Body of pancreas (tissue), 4 donors: ENCODE results near the gene PSMD1. TPM values are rescaled to one million over a fixed set of nuclear protein-coding genes. Genes with fewer than 3 reads are reported as not detected.
"Not testable (repeated sequence)": the region's sequence is repeated elsewhere in the genome, so short reads cannot be mapped to it uniquely, and the experiment has no call there.

ENCODE experiments used
- ATAC-seq: fragments of 150-250 bp; one replicate; pipeline ENCODE4 v1.9.1; 2016
- DNase-seq, 4 donors: peaks; one replicate each; pipeline ENCODE4 v3.0.0-alpha.2; 2019
- H3K27ac ChIP-seq, 4 donors: fragments of 200-600 bp; sonication (generic); 1 replicate in 3 of 4; 2 replicates in 1 of 4; pipeline versions ENCODE4 v1.5.1 to v1.6.1; 2016 to 2019; ENCODE audit warnings: mild to moderate bottlenecking in 1 of 4, mixed read lengths in 1 of 4, moderate library complexity in 1 of 4
- H3K27me3 ChIP-seq, 2 donors: fragments of 200-600 bp; sonication (generic); one replicate each; pipeline ENCODE4 v1.6.0; 2016; ENCODE audit warnings: mild to moderate bottlenecking in 1 of 2
- H3K36me3 ChIP-seq, 2 donors: fragments of 200-600 bp; sonication (generic); replicated peaks in 1 of 2; 2 replicates each; pipeline ENCODE4 v1.5.1; 2016; ENCODE audit warnings: low read depth in 2 of 2; ENCODE audit not compliant: insufficient read depth in 1 of 2
- H3K4me1 ChIP-seq: fragments of 200-600 bp; sonication (generic); one replicate; pipeline ENCODE4 v1.6.0; 2016
- H3K4me3 ChIP-seq, 2 donors: fragments of 200-600 bp; sonication (generic); 1 replicate in 1 of 2; 2 replicates in 1 of 2; pipeline ENCODE4 v1.5.1; 2016 to 2019
- H3K9me3 ChIP-seq, 3 donors: fragments of 200-600 bp; sonication (generic); 1 replicate in 2 of 3; 2 replicates in 1 of 3; pipeline ENCODE4 v1.5.1; 2016
- CTCF ChIP-seq, 7 experiments: fragments of 450-650 bp in 4 of 7; fragments of 200-600 bp in 3 of 7; sonication (generic) in 3 of 7; IDR thresholded peaks; one replicate each; pipeline ENCODE4 v1.5.1; 2016 to 2019; ENCODE audit warnings: antibody characterized with exemption in 7 of 7
- POLR2A ChIP-seq, 3 donors: fragments of 450-650 bp; IDR thresholded peaks; one replicate each; pipeline ENCODE4 v1.6.1; 2016; ENCODE audit warnings: antibody characterized with exemption in 3 of 3, mild to moderate bottlenecking in 2 of 3
- WGBS, 2 donors: methylation state at CpG; one replicate each; pipeline ENCODE4 v1.1.5; 2017; 5-methylcytosine and 5-hydroxymethylcytosine counted together
- intact Hi-C: fragments of 100-400 bp; cut with DNase I; formaldehyde crosslinking; loops from one replicate; pipeline ENCODE4 v1.15.1; 2023
- total RNA-seq, 2 donors: library from RNA; depleted of rRNA; stranded (reverse); fragments of >200 nt; gene quantifications; one replicate each; pipeline ENCODE4 v1.1.0, GENCODE V29; 2016

PSMD1 gene
- total RNA-seq, 2 donors from 2014 or later, result 20.5 to 27.4 TPM

- TF ChIP-seq POLR2A (IDR thresholded peaks at IDR 0.05), result no peak
- TF ChIP-seq CTCF (IDR thresholded peaks at IDR 0.05), result peak in 4 of 7 experiments; percentile 9 to 26 (median 14)
- no peak overlapping the region for H3K4me3 ChIP-seq
- ATAC-seq (peak; percentile 18), DNase-seq (peak; percentile 24 to 56 (median 38))
- no peaks in the 10 kb centered on the region for H3K36me3 ChIP-seq
- peaks cover 18% of the 10 kb centered on the region for H3K4me1 ChIP-seq
- WGBS, 2 donors, result 74 to 76% methylated on average over 19 of the region's 19 CpGs
- no peak overlapping the region for H3K27ac ChIP-seq
- H3K9me3 ChIP-seq, result no peaks in the 10 kb centered on the region
- no peaks in the 10 kb centered on the region for H3K27me3 ChIP-seq
- intact Hi-C loops, result no loop called here
These were observed 135.5 kb downstream of the PSMD1 start for GRCh38 chr2:231191896-231192872.

GRCh38 chr2:231193216-231193615 is 136.5 kb downstream of the PSMD1 start:
- no peak for ATAC-seq
- Histone ChIP-seq H3K9me3 (no peaks in the 10 kb centered on the region), H3K27me3 (no peaks in the 10 kb centered on the region), H3K27ac (no peak overlapping the region), H3K4me1 (peaks cover 18% of the 10 kb centered on the region), H3K4me3 (no peak overlapping the region), H3K36me3 (no peaks in the 10 kb centered on the region)
- DNase-seq, result no peak
- intact Hi-C loops, result no loop called here
- TF ChIP-seq POLR2A (IDR thresholded peaks at IDR 0.05) (no peak), CTCF (IDR thresholded peaks at IDR 0.05) (no peak)
- 84 to 89% methylated on average over 3 of the region's 3 CpGs for WGBS, 2 donors

- H3K27me3 ChIP-seq, result no peaks in the 10 kb centered on the region
- 63 to 66% methylated on average over 5 of the region's 5 CpGs for WGBS, 2 donors
- intact Hi-C loops, result no loop called here
These were observed 139.9 kb downstream of the PSMD1 start for GRCh38 chr2:231196592-231196991.

GRCh38 chr2:231197196-231197595 is 140.5 kb downstream of the PSMD1 start:
- H3K4me3 ChIP-seq, ATAC-seq, H3K9me3 ChIP-seq, H3K36me3 ChIP-seq, DNase-seq, H3K27ac ChIP-seq, H3K27me3 ChIP-seq, intact Hi-C loops: not testable (repeated sequence)
- peaks cover 17% of the 10 kb centered on the region for H3K4me1 ChIP-seq
- WGBS, 2 donors, result 77 to 81% methylated on average over 7 of the region's 7 CpGs

More at GRCh38 chr2:231196592-231196991, 139.9 kb downstream of the PSMD1 start:
- TF ChIP-seq CTCF (IDR thresholded peaks at IDR 0.05), result no peak
- TF ChIP-seq POLR2A (IDR thresholded peaks at IDR 0.05), result no peak
- H3K4me3 ChIP-seq, result no peak overlapping the region
- no peaks in the 10 kb centered on the region for H3K9me3 ChIP-seq
- no peak for DNase-seq
- H3K4me1 ChIP-seq, result peaks cover 17% of the 10 kb centered on the region
- H3K36me3 ChIP-seq, result no peaks in the 10 kb centered on the region
- no peak overlapping the region for H3K27ac ChIP-seq
- no peak for ATAC-seq

GRCh38 chr2:231197706-231198290 is 141.1 kb downstream of the PSMD1 start:
- WGBS, 2 donors, result 13 to 15% methylated on average over 11 of the region's 11 CpGs
- Histone ChIP-seq H3K4me3 (peak overlapping the region; percentile 66 to 95), H3K4me1 (peaks cover 17% of the 10 kb centered on the region), H3K27me3 (no peaks in the 10 kb centered on the region), H3K9me3 (no peaks in the 10 kb centered on the region), H3K27ac (peak overlapping the region in 3 of 4 donors; percentile 5 to 71 (median 67)), H3K36me3 (no peaks in the 10 kb centered on the region)
- ATAC-seq, result no peak
- TF ChIP-seq POLR2A (IDR thresholded peaks at IDR 0.05) (no peak), CTCF (IDR thresholded peaks at IDR 0.05) (no peak)
- intact Hi-C loops, result no loop called here
- DNase-seq, result no peak
